Thymus (tissue), 11 donors: ENCODE data around the gene FAM120B. TPM values are rescaled to one million over a fixed set of nuclear protein-coding genes. Genes with fewer than 3 reads are reported as not detected.

Source experiments
- DNase-seq, 9 donors: peaks; one replicate each; pipeline ENCODE4 v3.0.0-alpha.2; 2013; ENCODE audit warnings: low spot score in 9 of 9, low read depth in 6 of 9, missing footprints in 1 of 9
- H3K27ac ChIP-seq, 2 donors: one replicate each; pipeline ENCODE4 v1.5.1; 2013; ENCODE audit warnings: control low read depth in 1 of 2, low read depth in 1 of 2, low read length in 1 of 2, mild to moderate bottlenecking in 1 of 2, moderate library complexity in 1 of 2
- H3K27me3 ChIP-seq, 2 donors: one replicate each; pipeline ENCODE4 v1.5.1; 2013; ENCODE audit warnings: low read length in 1 of 2; ENCODE audit not compliant: control insufficient read depth in 2 of 2, insufficient read depth in 1 of 2
- H3K36me3 ChIP-seq, 2 donors: one replicate each; pipeline ENCODE4 v1.5.1; 2013; ENCODE audit warnings: low read length in 1 of 2, mild to moderate bottlenecking in 1 of 2, moderate library complexity in 1 of 2; ENCODE audit not compliant: control insufficient read depth in 2 of 2, insufficient read depth in 2 of 2
- H3K4me1 ChIP-seq, 2 donors: one replicate each; pipeline ENCODE4 v1.5.1; 2013; ENCODE audit warnings: low read length in 2 of 2; ENCODE audit not compliant: control insufficient read depth in 2 of 2, insufficient read depth in 2 of 2
- H3K4me3 ChIP-seq, 2 donors: one replicate each; pipeline ENCODE4 v1.5.1; 2013; ENCODE audit warnings: low read length in 2 of 2, control low read depth in 1 of 2, mild to moderate bottlenecking in 1 of 2
- H3K9me3 ChIP-seq, 2 donors: one replicate each; pipeline ENCODE4 v1.5.1; 2013; ENCODE audit warnings: low read length in 1 of 2, mild to moderate bottlenecking in 1 of 2; ENCODE audit not compliant: control insufficient read depth in 2 of 2, insufficient read depth in 1 of 2
- WGBS: extraction: QIAGEN DNeasy Blood & Tissue Kit; methylation state at CpG from one replicate; pipeline ENCODE4 v1.1.7; 2013; 5-methylcytosine and 5-hydroxymethylcytosine counted together
- polyA plus RNA-seq: library from polyadenylated mRNA; stranded (reverse); fragments of 200-250 nt; gene quantifications from one replicate; pipeline ENCODE4 v1.2.3, GENCODE V29; 2013
- total RNA-seq: library from RNA; stranded (reverse); fragments of 120-200 nt; gene quantifications from one replicate; pipeline ENCODE4 v1.2.4, GENCODE V29; 2013
- donor health status: healthy.

The FAM120B gene
- total and polyA plus RNA-seq, 2 donors = 12.1 to 13.6 TPM

GRCh38 chr6:170283212-170284081, 23.1 kb upstream of the FAM120B start:
- Histone ChIP-seq H3K4me1 (peaks cover 0 to 30% of the 10 kb centered on the region in 2 donors), H3K27ac (no peak overlapping the region), H3K36me3 (no peaks in the 10 kb centered on the region), H3K4me3 (no peak overlapping the region), H3K27me3 (peaks cover 23 to 52% of the 10 kb centered on the region in 2 donors), H3K9me3 (no peaks in the 10 kb centered on the region)
- 98% methylated on average over 60 of the region's 60 CpGs for WGBS
- no peak for DNase-seq

DNA sequence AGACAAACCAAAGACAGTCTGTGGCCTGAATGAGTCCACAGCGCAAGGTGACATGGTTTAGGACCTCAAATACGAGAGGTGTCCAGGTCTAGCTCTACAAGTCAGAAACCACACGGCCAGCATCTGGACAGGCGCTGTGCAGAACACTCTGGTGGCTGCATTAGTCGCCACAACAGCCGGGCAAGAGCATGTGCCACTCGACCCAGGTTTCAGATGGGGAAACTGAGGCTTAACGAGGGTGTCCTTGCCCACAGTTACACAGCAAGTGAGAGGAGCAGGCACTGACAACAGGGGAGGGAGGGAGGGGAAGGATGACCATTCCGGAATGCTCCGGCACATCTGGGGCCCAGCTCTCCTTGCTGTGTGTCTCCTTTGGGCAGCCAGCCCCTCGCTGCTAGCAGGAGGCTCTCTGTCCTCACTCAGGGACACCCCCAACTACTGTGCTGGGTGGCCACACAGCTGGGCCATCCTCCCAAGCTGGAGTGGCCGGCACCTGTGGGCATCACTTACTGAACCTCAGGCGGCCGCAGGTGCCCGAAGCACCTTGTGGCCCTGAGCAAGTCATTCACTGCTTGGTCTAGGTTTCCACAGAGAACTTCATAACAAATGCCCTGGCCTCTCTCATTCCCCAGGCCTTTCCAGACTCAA, 22.3 kb upstream of the FAM120B start:
- Histone ChIP-seq H3K4me1 (peaks cover 2 to 29% of the 10 kb centered on the region in 2 donors), H3K36me3 (no peaks in the 10 kb centered on the region), H3K27ac (no peak overlapping the region), H3K4me3 (no peak overlapping the region), H3K27me3 (peaks cover 29 to 60% of the 10 kb centered on the region in 2 donors), H3K9me3 (no peaks in the 10 kb centered on the region)
- DNase-seq = no peak
- WGBS = 95% methylated on average over 15 of the region's 15 CpGs

GRCh38 chr6:170284866-170285469, 21.6 kb upstream of the FAM120B start:
- H3K4me1 ChIP-seq = peaks cover 5 to 28% of the 10 kb centered on the region in 2 donors
- no peak overlapping the region for H3K4me3 ChIP-seq
- H3K36me3 ChIP-seq = no peaks in the 10 kb centered on the region
- WGBS = 96% methylated on average over 24 of the region's 24 CpGs
- DNase-seq = no peak
- no peaks in the 10 kb centered on the region for H3K9me3 ChIP-seq
- H3K27me3 ChIP-seq = peaks cover 34 to 67% of the 10 kb centered on the region in 2 donors
- no peak overlapping the region for H3K27ac ChIP-seq

GRCh38 chr6:170285482-170285881, 21.1 kb upstream of the FAM120B start:
- H3K4me3 ChIP-seq = no peak overlapping the region
- DNase-seq = no peak
- 96% methylated on average over 5 of the region's 5 CpGs for WGBS
- no peaks in the 10 kb centered on the region for H3K9me3 ChIP-seq
- peaks cover 5 to 29% of the 10 kb centered on the region in 2 donors for H3K4me1 ChIP-seq
- H3K36me3 ChIP-seq = no peaks in the 10 kb centered on the region
- H3K27ac ChIP-seq = no peak overlapping the region
- H3K27me3 ChIP-seq = peaks cover 38 to 73% of the 10 kb centered on the region in 2 donors

DNA sequence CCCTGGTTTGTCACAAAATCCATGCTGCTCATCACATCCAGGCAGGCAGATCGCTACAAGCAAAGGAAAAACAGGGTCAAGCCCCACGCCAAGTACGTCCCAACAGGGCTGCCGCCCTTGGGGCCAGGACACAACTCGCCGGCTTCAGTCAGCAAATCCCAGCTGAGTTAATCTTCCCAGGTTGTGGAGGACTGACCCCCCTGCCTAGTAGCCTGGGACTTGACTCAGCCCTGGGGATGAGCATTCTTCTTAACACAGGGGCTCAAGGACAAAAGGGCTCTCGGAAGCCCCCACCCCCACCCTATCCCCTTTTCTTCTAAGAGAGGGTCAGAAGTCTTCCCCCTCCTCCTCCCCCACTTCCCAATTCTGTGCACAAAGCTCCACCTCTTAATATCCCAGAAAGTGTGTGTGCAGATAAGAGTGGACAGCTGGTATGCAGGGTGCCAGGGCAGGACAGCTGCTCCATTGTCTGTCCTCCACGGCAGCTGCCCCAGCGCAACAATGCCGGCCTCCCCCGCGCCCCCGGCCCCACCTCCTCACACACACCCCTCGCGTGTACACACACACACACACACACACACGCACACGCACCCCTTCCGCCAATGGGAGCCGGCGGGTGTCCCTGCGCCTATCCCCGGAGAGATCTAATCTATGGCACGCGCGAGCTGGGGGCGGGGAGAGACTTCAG, 20.2 kb upstream of the FAM120B start:
- Histone ChIP-seq H3K9me3 (no peaks in the 10 kb centered on the region), H3K36me3 (no peaks in the 10 kb centered on the region), H3K27ac (no peak overlapping the region), H3K4me3 (no peak overlapping the region), H3K4me1 (peaks cover 5 to 30% of the 10 kb centered on the region in 2 donors), H3K27me3 (peaks cover 46 to 82% of the 10 kb centered on the region in 2 donors)
- peak in 3 of 9 donors; percentile 54 to 75 (median 56) for DNase-seq
- 82% methylated on average over 26 of the region's 26 CpGs for WGBS

- no peak overlapping the region for H3K4me3 ChIP-seq
- peaks cover 7 to 35% of the 10 kb centered on the region in 2 donors for H3K4me1 ChIP-seq
- no peaks in the 10 kb centered on the region for H3K36me3 ChIP-seq
- 90% methylated on average over 2 of the region's 2 CpGs for WGBS
- H3K27ac ChIP-seq = no peak overlapping the region
- H3K9me3 ChIP-seq = no peaks in the 10 kb centered on the region
- DNase-seq = no peak
- H3K27me3 ChIP-seq = peaks cover 51 to 87% of the 10 kb centered on the region in 2 donors
Observed at GRCh38 chr6:170286934-170287265, 19.7 kb upstream of the FAM120B start.

DNA sequence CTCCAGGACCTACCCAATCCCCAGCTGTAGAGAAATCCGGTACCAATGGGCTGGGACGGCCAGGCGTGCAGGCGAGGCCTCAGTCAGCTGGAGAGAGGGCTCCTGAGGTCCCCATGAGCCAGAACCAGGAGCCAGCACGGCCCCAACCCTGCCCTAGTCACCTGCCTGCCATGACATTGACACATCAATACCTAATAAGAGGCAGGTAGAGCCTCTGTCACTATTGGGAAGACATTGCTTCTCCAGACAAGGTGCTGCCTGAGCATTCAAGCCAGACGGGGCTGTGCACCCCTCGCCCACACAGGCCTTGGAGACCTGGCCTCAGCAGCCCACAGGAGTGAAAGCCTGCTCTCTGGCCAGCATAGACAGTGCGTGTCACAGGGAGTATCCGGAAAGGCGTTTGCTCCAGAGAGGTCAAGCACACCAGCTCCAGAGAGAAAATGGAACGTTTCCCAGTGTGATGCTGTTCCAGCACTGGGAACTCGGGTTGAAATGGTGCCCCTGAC, 19.1 kb upstream of the FAM120B start:
- peaks cover 56 to 92% of the 10 kb centered on the region in 2 donors for H3K27me3 ChIP-seq
- H3K36me3 ChIP-seq = no peaks in the 10 kb centered on the region
- WGBS = 96% methylated on average over 12 of the region's 12 CpGs
- no peaks in the 10 kb centered on the region for H3K9me3 ChIP-seq
- H3K4me3 ChIP-seq = no peak overlapping the region
- peaks cover 7 to 38% of the 10 kb centered on the region in 2 donors for H3K4me1 ChIP-seq
- H3K27ac ChIP-seq = no peak overlapping the region
- no peak for DNase-seq

DNA sequence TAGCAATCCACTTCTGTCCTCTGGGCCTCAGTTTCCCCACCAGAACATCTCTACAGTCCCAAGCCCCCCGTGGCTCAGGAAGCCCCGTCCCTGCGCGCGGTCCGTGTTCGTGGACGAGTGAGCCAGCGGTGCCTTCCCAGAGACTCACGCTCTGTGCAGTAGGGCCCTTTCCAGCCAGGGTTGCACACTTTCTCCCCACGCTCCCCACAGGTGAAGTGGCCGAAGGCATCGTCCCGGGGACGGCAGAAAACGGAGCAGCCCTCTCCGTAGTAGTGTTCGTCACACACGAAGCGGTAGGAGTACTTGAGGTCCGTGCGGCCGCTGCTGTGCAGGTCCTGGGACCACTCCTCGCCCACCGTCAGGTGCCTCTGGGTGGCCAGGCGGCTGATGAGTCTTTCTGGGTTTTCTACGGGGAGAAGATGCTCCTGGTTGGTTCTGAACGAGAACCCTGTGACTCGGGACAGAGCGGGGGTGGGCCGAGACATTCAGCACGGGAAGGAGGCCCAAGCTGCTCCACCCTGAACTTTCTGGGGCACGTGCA, 18.4 kb upstream of the FAM120B start:
- no peak overlapping the region for H3K27ac ChIP-seq
- DNase-seq = no peak
- peaks cover 63 to 98% of the 10 kb centered on the region in 2 donors for H3K27me3 ChIP-seq
- H3K9me3 ChIP-seq = no peaks in the 10 kb centered on the region
- no peak overlapping the region for H3K4me3 ChIP-seq
- peaks cover 7 to 41% of the 10 kb centered on the region in 2 donors for H3K4me1 ChIP-seq
- 91% methylated on average over 33 of the region's 33 CpGs for WGBS
- no peaks in the 10 kb centered on the region for H3K36me3 ChIP-seq
